Tibial nerve (tissue), 4 donors: ENCODE results near the gene TSR1. TPM values are rescaled to one million over a fixed set of nuclear protein-coding genes. Genes with fewer than 3 reads are reported as not detected.

Source experiments
- DNase-seq, 2 donors: peaks; one replicate each; pipeline ENCODE4 v3.0.0-alpha.2; 2019; ENCODE audit warnings: low spot score in 2 of 2
- H3K27ac ChIP-seq, 4 donors: fragments of 200-600 bp; sonication (generic) in 3 of 4; one replicate each; pipeline ENCODE4 v1.5.1; 2017 to 2019; ENCODE audit warnings: mild to moderate bottlenecking in 1 of 4
- H3K27me3 ChIP-seq, 2 donors: fragments of 200-600 bp; sonication (generic) in 1 of 2; one replicate each; pipeline versions ENCODE4 v1.5.1 to v1.6.0; 2017 to 2019
- H3K36me3 ChIP-seq, 3 donors: fragments of 200-600 bp; sonication (generic); one replicate each; pipeline ENCODE4 v1.5.1; 2018 to 2019
- H3K4me1 ChIP-seq, 4 donors: fragments of 200-600 bp; sonication (generic) in 3 of 4; one replicate each; pipeline ENCODE4 v1.5.1; 2017 to 2019
- H3K4me3 ChIP-seq, 4 donors: fragments of 200-600 bp; sonication (generic) in 3 of 4; one replicate each; pipeline ENCODE4 v1.5.1; 2017 to 2019; ENCODE audit warnings: mild to moderate bottlenecking in 1 of 4, moderate library complexity in 1 of 4
- H3K9me3 ChIP-seq, 4 donors: fragments of 200-600 bp; sonication (generic) in 3 of 4; one replicate each; pipeline ENCODE4 v1.5.1; 2017 to 2019
- CTCF ChIP-seq, 5 experiments: fragments of 200-600 bp in 3 of 5; fragments of 450-650 bp in 2 of 5; sonication (generic) in 3 of 5; IDR thresholded peaks; one replicate each; pipeline ENCODE4 v1.5.1; 2016 to 2019; ENCODE audit warnings: antibody characterized with exemption in 5 of 5, mild to moderate bottlenecking in 3 of 5, moderate library complexity in 2 of 5
- EP300 ChIP-seq, 2 donors: sonication (generic); formaldehyde crosslinking; IDR thresholded peaks; one replicate each; pipeline ENCODE4 v1.6.1; 2017; ENCODE audit warnings: antibody characterized with exemption in 2 of 2, mild to moderate bottlenecking in 1 of 2
- POLR2A ChIP-seq, 2 donors: fragments of 450-650 bp; IDR thresholded peaks; one replicate each; pipeline ENCODE4 v1.6.1; 2017; ENCODE audit warnings: antibody characterized with exemption in 2 of 2, mild to moderate bottlenecking in 2 of 2, moderate library complexity in 2 of 2
- WGBS, 2 donors: methylation state at CpG; one replicate each; pipeline ENCODE4 v1.1.5; 2018; 5-methylcytosine and 5-hydroxymethylcytosine counted together
- total RNA-seq, 4 donors: library from RNA; depleted of rRNA; stranded (reverse); fragments of >200 nt; gene quantifications; one replicate each; pipeline ENCODE4 v1.1.0, GENCODE V29; 2016

The TSR1 gene
- total RNA-seq, 4 donors from 2014 or later: 19.6 to 35.7 (median 24.3) TPM

- no peak overlapping the region for H3K4me3 ChIP-seq
- no peak overlapping the region for H3K27ac ChIP-seq
- peaks cover 0 to 13% (median 0%) of the 10 kb centered on the region in 4 donors for H3K4me1 ChIP-seq
- TF ChIP-seq CTCF (IDR thresholded peaks at IDR 0.05): no peak
- TF ChIP-seq POLR2A (IDR thresholded peaks at IDR 0.05): no peak
- no peak for TF ChIP-seq EP300 (IDR thresholded peaks at IDR 0.05)
- WGBS, 2 donors: 72 to 80% methylated on average over 5 of the region's 5 CpGs
- no peaks in the 10 kb centered on the region for H3K9me3 ChIP-seq
- no peak for DNase-seq
- no peaks in the 10 kb centered on the region for H3K27me3 ChIP-seq
- H3K36me3 ChIP-seq: peaks cover 0 to 98% (median 0%) of the 10 kb centered on the region in 3 donors
These were observed 32.8 kb upstream of the TSR1 start for GRCh38 chr17:2369039-2369438.

- 85 to 88% methylated on average over 8 of the region's 8 CpGs for WGBS, 2 donors
- no peaks in the 10 kb centered on the region for H3K9me3 ChIP-seq
- peaks cover 0 to 98% (median 0%) of the 10 kb centered on the region in 3 donors for H3K36me3 ChIP-seq
- H3K4me3 ChIP-seq: no peak overlapping the region
- no peak overlapping the region for H3K27ac ChIP-seq
- no peaks in the 10 kb centered on the region for H3K27me3 ChIP-seq
- DNase-seq: no peak
- TF ChIP-seq EP300 (IDR thresholded peaks at IDR 0.05) (no peak), POLR2A (IDR thresholded peaks at IDR 0.05) (no peak), CTCF (IDR thresholded peaks at IDR 0.05) (no peak)
- peaks cover 0 to 20% (median 0%) of the 10 kb centered on the region in 4 donors for H3K4me1 ChIP-seq
These were observed 32.1 kb upstream of the TSR1 start for GRCh38 chr17:2368359-2368758.

- Histone ChIP-seq H3K27me3 (no peaks in the 10 kb centered on the region), H3K4me3 (no peak overlapping the region), H3K9me3 (no peaks in the 10 kb centered on the region), H3K27ac (no peak overlapping the region), H3K4me1 (peaks cover 0 to 21% (median 0%) of the 10 kb centered on the region in 4 donors), H3K36me3 (peaks cover 0 to 96% (median 0%) of the 10 kb centered on the region in 3 donors)
- no peak for DNase-seq
- TF ChIP-seq CTCF (IDR thresholded peaks at IDR 0.05): no peak
- TF ChIP-seq EP300 (IDR thresholded peaks at IDR 0.05): no peak
- WGBS, 2 donors: 74 to 84% methylated on average over 26 of the region's 26 CpGs
These were observed 30.7 kb upstream of the TSR1 start for GRCh38 chr17:2366747-2367494.

GRCh38 chr17:2365132-2365531 lies 28.9 kb upstream of the TSR1 start:
- no peak for DNase-seq
- H3K27me3 ChIP-seq: no peaks in the 10 kb centered on the region
- no peak overlapping the region for H3K4me3 ChIP-seq
- H3K9me3 ChIP-seq: no peaks in the 10 kb centered on the region
- TF ChIP-seq EP300 (IDR thresholded peaks at IDR 0.05): no peak
- no peak for TF ChIP-seq CTCF (IDR thresholded peaks at IDR 0.05)
- TF ChIP-seq POLR2A (IDR thresholded peaks at IDR 0.05): no peak
- no peak overlapping the region for H3K27ac ChIP-seq
- H3K36me3 ChIP-seq: peaks cover 0 to 95% (median 0%) of the 10 kb centered on the region in 3 donors
- H3K4me1 ChIP-seq: peaks cover 0 to 21% (median 0%) of the 10 kb centered on the region in 4 donors
- 93 to 95% methylated on average over 19 to 20 of the region's 20 CpGs for WGBS, 2 donors

- Histone ChIP-seq H3K4me1 (peaks cover 0 to 17% (median 0%) of the 10 kb centered on the region in 4 donors), H3K27me3 (no peaks in the 10 kb centered on the region), H3K4me3 (no peak overlapping the region), H3K27ac (no peak overlapping the region), H3K36me3 (peaks cover 0 to 94% (median 0%) of the 10 kb centered on the region in 3 donors), H3K9me3 (no peaks in the 10 kb centered on the region)
- DNase-seq: no peak
- 83 to 88% methylated on average over 10 to 12 of the region's 12 CpGs for WGBS, 2 donors
- TF ChIP-seq POLR2A (IDR thresholded peaks at IDR 0.05): no peak
- no peak for TF ChIP-seq CTCF (IDR thresholded peaks at IDR 0.05)
- no peak for TF ChIP-seq EP300 (IDR thresholded peaks at IDR 0.05)
These were observed 28.5 kb upstream of the TSR1 start for GRCh38 chr17:2364763-2365116.
